Activated T-cell treated with anti-CD3 and anti-CD28 coated beads, Interleukin-2, amount 50 U/mL, for 4 hours (primary cell): ENCODE results near the gene RDH16. TPM values are rescaled to one million over a fixed set of nuclear protein-coding genes. Genes with fewer than 3 reads are reported as not detected.
"Not testable (repeated sequence)": the region's sequence is repeated elsewhere in the genome, so short reads cannot be mapped to it uniquely, and the experiment has no call there.

Experiments used
- ATAC-seq, 2 donors: fragments of 200-7000 bp; cut with Tn5 transposase; one replicate each; pipeline ENCODE4 v1.10.0; 2021
- DNase-seq: peaks from one replicate; pipeline ENCODE4 v3.0.0-alpha.2; 2020
- H3K27me3 Mint-ChIP-seq: one replicate; pipeline ENCODE4 v1.8.0; 2021; ENCODE audit warnings: low read depth, mixed read lengths
- H3K36me3 Mint-ChIP-seq: one replicate; pipeline ENCODE4 v1.8.0; 2022; ENCODE audit warnings: mixed read lengths; ENCODE audit not compliant: insufficient read depth
- H3K4me1 Mint-ChIP-seq: one replicate; pipeline ENCODE4 v1.8.0; 2021; ENCODE audit warnings: low read depth, mixed read lengths
- H3K4me3 Mint-ChIP-seq: one replicate; pipeline ENCODE4 v1.8.0; 2021; ENCODE audit warnings: mild to moderate bottlenecking, moderate library complexity, mixed read lengths
- H3K9me3 Mint-ChIP-seq: one replicate; pipeline ENCODE4 v1.8.0; 2021; ENCODE audit warnings: mixed read lengths
- total RNA-seq, 3 donors: library from RNA; stranded (reverse); gene quantifications; one replicate each; pipeline ENCODE4 v1.2.1, GENCODE V29; 2021

Gene RDH16
- total RNA-seq, 3 donors from 2014 or later, result 0.05 to 0.20 (median 0.16) TPM

GRCh38 chr12:56979628-56980027 is 22.2 kb upstream of the RDH16 start:
- H3K4me3 Mint-ChIP-seq, result no peak overlapping the region
- H3K27me3 Mint-ChIP-seq, result no peaks in the 10 kb centered on the region
- DNase-seq (no peak), ATAC-seq (no peak)
- no peaks in the 10 kb centered on the region for H3K4me1 Mint-ChIP-seq
- H3K36me3 Mint-ChIP-seq, result no peaks in the 10 kb centered on the region
- H3K9me3 Mint-ChIP-seq, result no peaks in the 10 kb centered on the region

- H3K36me3 Mint-ChIP-seq, result no peaks in the 10 kb centered on the region
- DNase-seq (no peak), ATAC-seq (no peak)
- H3K4me1 Mint-ChIP-seq, result no peaks in the 10 kb centered on the region
- no peak overlapping the region for H3K4me3 Mint-ChIP-seq
- no peaks in the 10 kb centered on the region for H3K27me3 Mint-ChIP-seq
- no peaks in the 10 kb centered on the region for H3K9me3 Mint-ChIP-seq
These were observed 21.2 kb upstream of the RDH16 start for GRCh38 chr12:56978397-56979138.

- ATAC-seq, H3K4me3 Mint-ChIP-seq, H3K27me3 Mint-ChIP-seq, DNase-seq, H3K4me1 Mint-ChIP-seq, H3K9me3 Mint-ChIP-seq, H3K36me3 Mint-ChIP-seq: not testable (repeated sequence)
These were observed 20.0 kb upstream of the RDH16 start for GRCh38 chr12:56977361-56977760.

- H3K36me3 Mint-ChIP-seq, DNase-seq, H3K4me3 Mint-ChIP-seq, H3K9me3 Mint-ChIP-seq, H3K4me1 Mint-ChIP-seq, ATAC-seq, H3K27me3 Mint-ChIP-seq: not testable (repeated sequence)
These were observed 16.8 kb upstream of the RDH16 start for GRCh38 chr12:56974224-56974623.

GRCh38 chr12:56968910-56969309 is 11.5 kb upstream of the RDH16 start:
- not testable (repeated sequence) for H3K9me3 Mint-ChIP-seq, ATAC-seq, H3K27me3 Mint-ChIP-seq, H3K4me1 Mint-ChIP-seq, H3K4me3 Mint-ChIP-seq, DNase-seq, H3K36me3 Mint-ChIP-seq

GRCh38 chr12:56965997-56966642 is 8.7 kb upstream of the RDH16 start:
- H3K27me3 Mint-ChIP-seq, ATAC-seq, DNase-seq, H3K36me3 Mint-ChIP-seq, H3K4me1 Mint-ChIP-seq, H3K9me3 Mint-ChIP-seq, H3K4me3 Mint-ChIP-seq: not testable (repeated sequence)

- H3K36me3 Mint-ChIP-seq, DNase-seq, ATAC-seq, H3K4me1 Mint-ChIP-seq, H3K27me3 Mint-ChIP-seq, H3K9me3 Mint-ChIP-seq, H3K4me3 Mint-ChIP-seq: not testable (repeated sequence)
These were observed 7.7 kb upstream of the RDH16 start for GRCh38 chr12:56965124-56965523.

GRCh38 chr12:56963557-56963956 is 6.1 kb upstream of the RDH16 start:
- not testable (repeated sequence) for H3K9me3 Mint-ChIP-seq, H3K36me3 Mint-ChIP-seq, H3K27me3 Mint-ChIP-seq, DNase-seq, H3K4me1 Mint-ChIP-seq, H3K4me3 Mint-ChIP-seq, ATAC-seq

- not testable (repeated sequence) for H3K4me3 Mint-ChIP-seq, H3K36me3 Mint-ChIP-seq, DNase-seq, H3K9me3 Mint-ChIP-seq, H3K27me3 Mint-ChIP-seq, ATAC-seq, H3K4me1 Mint-ChIP-seq
These were observed 4.8 kb upstream of the RDH16 start for GRCh38 chr12:56962247-56962646.

GRCh38 chr12:56958422-56958821 is 1.0 kb upstream of the RDH16 start:
- DNase-seq (no peak), ATAC-seq (no peak)
- no peaks in the 10 kb centered on the region for H3K4me1 Mint-ChIP-seq
- H3K27me3 Mint-ChIP-seq, result peaks cover 5% of the 10 kb centered on the region
- H3K9me3 Mint-ChIP-seq, result peaks cover 5% of the 10 kb centered on the region
- peaks cover 3% of the 10 kb centered on the region for H3K36me3 Mint-ChIP-seq
- no peak overlapping the region for H3K4me3 Mint-ChIP-seq

- Mint-ChIP-seq H3K36me3 (peaks cover 8% of the 10 kb centered on the region), H3K27me3 (peaks cover 5% of the 10 kb centered on the region), H3K4me3 (no peak overlapping the region), H3K4me1 (no peaks in the 10 kb centered on the region), H3K9me3 (peaks cover 5% of the 10 kb centered on the region)
- DNase-seq (no peak), ATAC-seq (no peak)
These were observed 1.7 kb downstream of the RDH16 start for GRCh38 chr12:56955631-56956256.

GRCh38 chr12:56954958-56955355 is 2.5 kb downstream of the RDH16 start:
- Mint-ChIP-seq H3K4me3 (no peak overlapping the region), H3K27me3 (peaks cover 5% of the 10 kb centered on the region), H3K4me1 (no peaks in the 10 kb centered on the region), H3K36me3 (peaks cover 11% of the 10 kb centered on the region), H3K9me3 (peaks cover 5% of the 10 kb centered on the region)
- no peak for ATAC-seq
- no peak for DNase-seq

GRCh38 chr12:56954057-56954957 is 3.1 kb downstream of the RDH16 start:
- peaks cover 11% of the 10 kb centered on the region for H3K36me3 Mint-ChIP-seq
- H3K4me3 Mint-ChIP-seq, result no peak overlapping the region
- no peaks in the 10 kb centered on the region for H3K4me1 Mint-ChIP-seq
- no peak for DNase-seq
- H3K9me3 Mint-ChIP-seq, result peaks cover 5% of the 10 kb centered on the region
- H3K27me3 Mint-ChIP-seq, result peaks cover 5% of the 10 kb centered on the region
- no peak for ATAC-seq

GRCh38 chr12:56953314-56953713 is 4.1 kb downstream of the RDH16 start:
- H3K4me1 Mint-ChIP-seq, result no peaks in the 10 kb centered on the region
- H3K36me3 Mint-ChIP-seq, result peaks cover 11% of the 10 kb centered on the region
- H3K9me3 Mint-ChIP-seq, result peaks cover 5% of the 10 kb centered on the region
- H3K4me3 Mint-ChIP-seq, result no peak overlapping the region
- DNase-seq, result no peak
- ATAC-seq, result no peak
- peaks cover 5% of the 10 kb centered on the region for H3K27me3 Mint-ChIP-seq
